HepG2 (cell line): ENCODE measurements around the gene ZBTB18. TPM values are rescaled to one million over a fixed set of nuclear protein-coding genes. Genes with fewer than 3 reads are reported as not detected.
A peak's percentile ranks its signal among the peaks of the same experiment; 100 is the strongest.

ENCODE experiments used
- CEBPG ChIP-seq: IDR thresholded peaks from 2 replicates; pipeline ENCODE4 v1.6.1; 2016
- DBP ChIP-seq: sonication (generic); formaldehyde crosslinking; IDR thresholded peaks from 2 replicates; pipeline ENCODE4 v1.4.0; 2020; ENCODE audit warnings: missing genetic modification reagents; ENCODE audit errors: not compliant biosample characterization
- NBN ChIP-seq: fragments of 450-650 bp; conservative IDR thresholded peaks from 2 replicates; pipeline ENCODE4 v1.6.1; 2017
- POLR2AphosphoS2 ChIP-seq: IDR thresholded peaks from 2 replicates; pipeline ENCODE4 v1.6.1; 2011; ENCODE audit warnings: low read depth, low read length, improper control_type of control experiment
- RBFOX2 ChIP-seq: fragments of 200-400 bp; formaldehyde crosslinking; IDR thresholded peaks from 2 replicates; pipeline ENCODE4 v1.6.1; 2017; ENCODE audit warnings: low read depth, mild to moderate bottlenecking, low read length
- RXRA ChIP-seq: sonication (generic); formaldehyde crosslinking; IDR thresholded peaks from 2 replicates; pipeline ENCODE4 v1.5.1; 2020; ENCODE audit warnings: missing genetic modification reagents
- SNAPC5 ChIP-seq: sonication (generic); formaldehyde crosslinking; IDR thresholded peaks from 2 replicates; pipeline ENCODE4 v1.8.1; 2023; ENCODE audit warnings: mild to moderate bottlenecking, missing genetic modification reagents, borderline replicate concordance
- SNRNP70 ChIP-seq: fragments of 200-400 bp; formaldehyde crosslinking; IDR thresholded peaks from 2 replicates; pipeline ENCODE4 v1.6.1; 2017; ENCODE audit warnings: mild to moderate bottlenecking, low read depth, low read length, moderate library complexity
- ZBTB25 ChIP-seq: IDR thresholded peaks from 2 replicates; pipeline ENCODE4 v1.6.1; 2018; ENCODE audit warnings: missing genetic modification reagents
- ZBTB39 ChIP-seq: sonication (generic); formaldehyde crosslinking; IDR thresholded peaks from 2 replicates; pipeline ENCODE4 v1.5.0; 2020; ENCODE audit warnings: missing genetic modification reagents
- ZFP82 ChIP-seq: sonication (generic); formaldehyde crosslinking; IDR thresholded peaks from 2 replicates; pipeline ENCODE4 v1.5.1; 2020; ENCODE audit warnings: mild to moderate bottlenecking, missing genetic modification reagents, borderline replicate concordance
- ZNF142 ChIP-seq: sonication (generic); formaldehyde crosslinking; IDR thresholded peaks from 2 replicates; pipeline ENCODE4 v1.4.0; 2020; ENCODE audit warnings: missing genetic modification reagents
- ZNF30 ChIP-seq: sonication (generic); formaldehyde crosslinking; IDR thresholded peaks from 2 replicates; pipeline ENCODE4 v1.5.0; 2020; ENCODE audit warnings: mild to moderate bottlenecking, missing genetic modification reagents
- ZNF350 ChIP-seq: sonication (generic); formaldehyde crosslinking; IDR thresholded peaks from 2 replicates; pipeline ENCODE4 v1.4.0; 2020; ENCODE audit warnings: mild to moderate bottlenecking, low read depth, missing genetic modification reagents, borderline replicate concordance
- ZNF414 ChIP-seq: sonication (generic); formaldehyde crosslinking; IDR thresholded peaks from 2 replicates; pipeline ENCODE4 v1.5.0; 2020; ENCODE audit warnings: missing genetic modification reagents
- ZNF543 ChIP-seq: sonication (generic); formaldehyde crosslinking; IDR thresholded peaks from 2 replicates; pipeline ENCODE4 v1.4.0; 2020; ENCODE audit warnings: mild to moderate bottlenecking, missing genetic modification reagents
- ZNF788 ChIP-seq: sonication (generic); formaldehyde crosslinking; IDR thresholded peaks from 2 replicates; pipeline ENCODE4 v1.5.0; 2020; ENCODE audit warnings: mild to moderate bottlenecking, missing genetic modification reagents, borderline replicate concordance
- polyA plus RNA-seq, 8 experiments: library from polyadenylated mRNA; depleted of rRNA in 3 of 8; stranded (reverse) in 7 of 8; unstranded in 1 of 8; fragments of >200 nt; fragmentation: Illumina TruSeq in 4 of 8; extraction: Trizol in 4 of 8; gene quantifications; 2 replicates each; pipeline versions ENCODE4 v1.2.1 to v1.2.3, GENCODE V29; 2011 to 2016; ENCODE audit warnings: low read depth in 4 of 8, missing spikeins in 1 of 8, mixed read lengths in 1 of 8; ENCODE audit not compliant: insufficient read depth in 1 of 8
- total RNA-seq, 5 experiments: library from RNA; depleted of rRNA; stranded (reverse); fragments of >200 nt; fragmentation: Illumina TruSeq; extraction: Trizol; gene quantifications; 2 replicates each; pipeline ENCODE4 v1.2.3, GENCODE V29; 2016; ENCODE audit warnings: low read depth in 1 of 5

Gene ZBTB18
- total and polyA plus RNA-seq, 2 of the 13 experiments (the other 11 are each of a cell fraction or from before 2014, with no cell fraction given), result 3.1 to 4.3 TPM

- TF ChIP-seq ZNF543 (CRISPR knock-in tag) (peak; percentile 60; the same call in 1 of the 2 replicates), CEBPG (CRISPR knock-in tag) (0 out of 2 replicates have a peak, but pooled peaks have one; percentile 6), DBP (CRISPR knock-in tag) (no peak), ZNF788 (CRISPR knock-in tag) (peak; percentile 67; the same call in 1 of the 2 replicates), RXRA (CRISPR knock-in tag) (peak; percentile 63; the same call in 1 of the 2 replicates), ZBTB39 (no peak), SNAPC5 (CRISPR knock-in tag) (no peak), ZNF142 (CRISPR knock-in tag) (no peak), SNRNP70 (no peak), ZNF414 (CRISPR knock-in tag) (0 out of 2 replicates have a peak, but pooled peaks have one; percentile 45), ZFP82 (no peak), NBN (no peak), ZNF350 (CRISPR knock-in tag) (no peak; the same call in 1 of the 2 replicates), ZBTB25 (CRISPR knock-in tag) (0 out of 2 replicates have a peak, but pooled peaks have one; percentile 64), ZNF30 (CRISPR knock-in tag) (no peak), POLR2AphosphoS2 (no peak), RBFOX2 (peak; percentile 80)
Observed at GRCh38 chr1:244047621-244048255, 3.3 kb upstream of the ZBTB18 start (continued).
